RWPE1 (cell line): ENCODE data around the gene SLC35D2.

Source experiments
- CTCF ChIA-PET: fragments of 350-600 bp; sonication (Branson Sonifier 250); formaldehyde crosslinking; extraction: SDS; loops from one replicate; lab custom pipeline; 2021; lab: Yijun Ruan, JAX
- POLR2A ChIA-PET: fragments of 400-600 bp; formaldehyde crosslinking; extraction: SDS; loops from one replicate; lab custom pipeline; 2020; ENCODE audit warnings: antibody characterized with exemption; ENCODE audit not compliant: low non-redundant PET; lab: Yijun Ruan, JAX
- DNase-seq: peaks from one replicate; pipeline ENCODE4 v3.0.0; 2012; ENCODE audit warnings: low spot score
- H3K27ac ChIP-seq: fragments of 450-650 bp; 2 replicates; pipeline ENCODE4 v1.5.1; 2017
- CTCF ChIP-seq: fragments of 450-650 bp; conservative IDR thresholded peaks from 2 replicates; pipeline ENCODE4 v1.5.1; 2017; ENCODE audit warnings: low read depth, mild to moderate bottlenecking

SLC35D2 gene

DNA sequence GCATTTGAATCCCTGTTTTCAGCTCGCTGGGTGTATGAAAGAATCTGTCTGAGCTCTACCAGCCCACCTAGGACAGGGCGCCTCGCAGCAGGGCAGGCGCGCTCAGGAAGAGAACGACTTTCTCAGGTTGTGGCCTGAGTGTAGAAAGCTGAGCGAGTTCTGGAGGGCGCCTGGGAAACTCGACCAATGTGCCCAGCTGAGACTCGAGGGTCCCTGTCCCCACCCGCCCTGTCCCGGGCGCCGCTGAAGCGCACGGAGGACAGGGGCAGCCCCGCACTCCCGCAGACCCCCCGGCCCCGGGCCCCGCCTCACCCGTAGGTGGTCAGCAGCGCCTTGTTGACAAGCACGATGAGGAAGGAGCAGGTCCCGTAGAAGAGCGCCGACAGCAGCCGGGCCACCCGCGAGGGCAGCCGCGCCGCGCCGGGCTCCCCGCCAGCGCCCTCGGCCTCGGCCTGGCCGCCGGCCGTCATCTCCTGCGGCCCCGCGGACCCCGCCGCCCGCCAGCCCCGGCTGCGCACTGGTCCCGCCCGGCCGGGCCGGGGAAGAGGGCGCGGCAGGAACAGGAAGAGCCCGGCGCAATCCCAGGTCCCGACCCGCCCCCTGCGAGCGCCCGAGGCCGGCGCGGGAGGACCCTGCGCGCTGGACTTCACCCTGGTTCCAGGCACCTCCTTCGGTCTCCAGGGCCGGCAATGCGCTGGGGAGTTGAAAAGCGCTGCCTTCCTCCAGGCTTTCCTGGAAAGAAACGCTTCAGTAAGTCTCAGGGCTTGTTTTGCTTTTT lies at the start of gene SLC35D2:
TSS of gene SLC35D2 (minus strand) at position 547 of the 778 bp plus-strand sequence. CDS start at position 470, 77 bp downstream.
- DNase-seq, result peak; percentile 79
- ChIA-PET CTCF (interaction anchor here (0.5 kb wide), 1 partner anchor 18 kb away, joined by 4 read pairs; no protein-coding TSS in a partner anchor), POLR2A (interaction anchor here (0.7 kb wide), 1 partner anchor 30 kb away, joined by 4 read pairs; no protein-coding TSS in a partner anchor)
- no peak for TF ChIP-seq CTCF
- H3K27ac ChIP-seq, result peak within 1 kb of the TSS; percentile 78

DNA sequence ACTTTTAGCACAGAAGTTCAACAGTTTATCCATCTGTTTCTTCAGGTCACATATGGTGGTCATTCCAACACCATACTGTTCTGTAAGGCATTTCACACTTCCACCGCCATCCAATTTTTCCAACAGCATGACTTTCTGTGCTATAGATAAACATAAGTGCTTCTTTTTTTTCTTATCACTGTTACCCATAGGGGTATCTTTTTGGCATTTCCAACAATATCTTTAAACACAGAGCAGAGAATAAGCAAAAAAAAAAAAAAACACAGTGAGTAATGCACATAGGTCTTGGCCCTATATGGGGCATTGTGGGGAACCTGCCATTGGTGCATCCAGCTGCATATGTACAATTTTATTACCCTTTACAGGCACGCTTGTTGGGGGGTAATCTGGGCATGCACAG lies 46.9 kb upstream of the SLC35D2 start:
- ChIA-PET CTCF (no interaction called here), POLR2A (no interaction called here)
- no peak for TF ChIP-seq CTCF
- no peak overlapping the region for H3K27ac ChIP-seq
- DNase-seq, result no peak

DNA sequence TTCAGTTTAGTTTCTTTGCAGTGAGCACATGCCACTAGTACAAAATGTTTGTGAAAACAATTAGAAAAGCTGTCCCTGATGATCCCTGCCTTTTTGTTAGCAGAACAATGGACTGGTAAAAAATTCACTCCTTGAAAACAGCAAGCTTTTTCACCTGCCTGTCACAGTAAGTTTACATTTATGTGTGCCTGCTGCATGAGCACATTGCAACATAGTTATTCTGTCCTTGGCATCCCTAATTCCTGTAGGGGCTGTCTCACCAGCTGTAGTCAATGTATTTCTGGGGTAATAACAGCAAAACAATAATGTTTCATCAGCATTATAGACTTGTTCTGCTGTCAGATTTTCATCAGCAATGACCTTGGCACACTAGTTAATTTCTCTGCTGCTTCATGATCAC lies 46.2 kb upstream of the SLC35D2 start:
- no peak for DNase-seq
- H3K27ac ChIP-seq, result no peak overlapping the region
- CTCF ChIA-PET, result no interaction called here
- POLR2A ChIA-PET, result no interaction called here
- no peak for TF ChIP-seq CTCF

- no peak overlapping the region for H3K27ac ChIP-seq
- no peak for TF ChIP-seq CTCF
- ChIA-PET CTCF (interaction anchor here (0.5 kb wide), 1 partner anchor 511 kb away, joined by 3 read pairs; no protein-coding TSS in a partner anchor), POLR2A (no interaction called here)
- DNase-seq, result no peak
These were observed 42.1 kb upstream of the SLC35D2 start for GRCh38 chr9:96425500-96426169.

DNA sequence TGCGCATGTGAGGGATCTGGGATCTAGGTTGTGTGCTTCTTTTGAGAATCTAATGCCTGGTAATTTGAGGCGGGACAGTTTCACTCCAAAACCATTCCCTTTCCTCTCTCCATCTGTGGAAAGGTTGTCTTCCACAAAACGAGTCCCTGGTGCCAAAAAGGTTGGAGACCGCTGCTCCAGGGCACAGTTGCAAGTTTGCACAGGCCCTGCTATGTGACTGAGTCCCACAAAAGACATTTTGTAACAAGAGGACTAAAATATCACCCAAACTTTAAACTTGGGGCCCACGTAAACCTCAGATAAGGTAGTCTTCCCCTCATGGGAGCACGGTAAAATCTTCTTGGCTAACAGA lies 40.5 kb upstream of the SLC35D2 start:
- peak overlapping the region; percentile 77 for H3K27ac ChIP-seq
- CTCF ChIA-PET, result interaction anchor here (0.7 to 1.0 kb wide), 2 partner anchors 27 to 209 kb away, joined by 3 read pairs; no protein-coding TSS in a partner anchor
- POLR2A ChIA-PET, result no interaction called here

More for the DNA sequence above, 40.5 kb upstream of the SLC35D2 start:
- DNase-seq, result peak; percentile 24
- TF ChIP-seq CTCF, result no peak
